Fibroblast of skin of left quadriceps (primary cell): ENCODE measurements around the gene CDC14A.
"Not testable (repeated sequence)": the region's sequence is repeated elsewhere in the genome, so short reads cannot be mapped to it uniquely, and the experiment has no call there.

Source experiments
- DNase-seq, 2 experiments: peaks; one replicate each; pipeline ENCODE4 v3.0.0-alpha.2; 2013; ENCODE audit warnings: low read depth in 2 of 2

Gene CDC14A

GRCh38 chr1:100404821-100405220, 52.5 kb downstream of the CDC14A start:
- peak; percentile 20 to 23 for DNase-seq

GRCh38 chr1:100405902-100406301, 53.6 kb downstream of the CDC14A start:
- DNase-seq, result not testable (repeated sequence)

- DNase-seq, result not testable (repeated sequence)
Measured at GRCh38 chr1:100407390-100407789, 55.1 kb downstream of the CDC14A start.

GRCh38 chr1:100411019-100411418, 58.7 kb downstream of the CDC14A start:
- DNase-seq, result no peak

- no peak for DNase-seq
Measured at GRCh38 chr1:100411574-100411973, 59.3 kb downstream of the CDC14A start.

- no peak for DNase-seq
Measured at GRCh38 chr1:100413035-100413434, 60.7 kb downstream of the CDC14A start.

- DNase-seq, result no peak
Measured at GRCh38 chr1:100414693-100415497, 62.6 kb downstream of the CDC14A start.

GRCh38 chr1:100415498-100415778, 63.1 kb downstream of the CDC14A start:
- no peak for DNase-seq

GRCh38 chr1:100419072-100419471, 66.8 kb downstream of the CDC14A start:
- no peak for DNase-seq

GRCh38 chr1:100422065-100422464, 69.8 kb downstream of the CDC14A start:
- DNase-seq, result no peak

- DNase-seq, result no peak
Measured at GRCh38 chr1:100423832-100424337, 71.6 kb downstream of the CDC14A start.

GRCh38 chr1:100428160-100428559, 75.9 kb downstream of the CDC14A start:
- DNase-seq, result no peak

- no peak for DNase-seq
Measured at GRCh38 chr1:100430325-100430756, 78.0 kb downstream of the CDC14A start.

GRCh38 chr1:100431954-100432353, 79.6 kb downstream of the CDC14A start:
- no peak for DNase-seq

- no peak for DNase-seq
Measured at GRCh38 chr1:100433563-100433962, 81.3 kb downstream of the CDC14A start.

- no peak for DNase-seq
Measured at GRCh38 chr1:100434831-100435230, 82.5 kb downstream of the CDC14A start.

- no peak for DNase-seq
Measured at GRCh38 chr1:100438375-100438774, 86.1 kb downstream of the CDC14A start.

- DNase-seq, result no peak
Measured at GRCh38 chr1:100438789-100439188, 86.5 kb downstream of the CDC14A start.

- DNase-seq, result no peak
Measured at GRCh38 chr1:100440075-100440809, 87.9 kb downstream of the CDC14A start.

- no peak for DNase-seq
Measured at GRCh38 chr1:100441146-100441545, 88.8 kb downstream of the CDC14A start.

- no peak for DNase-seq
Measured at GRCh38 chr1:100441651-100442050, 89.3 kb downstream of the CDC14A start.

- no peak for DNase-seq
Measured at GRCh38 chr1:100443811-100444571, 91.7 kb downstream of the CDC14A start.
